Retina (tissue), 1 donor: ENCODE measurements around the gene ABCC12.
A peak's percentile ranks its signal among the peaks of the same experiment; 100 is the strongest.
"Not testable (repeated sequence)": the region's sequence is repeated elsewhere in the genome, so short reads cannot be mapped to it uniquely, and the experiment has no call there.

Experiments
- DNase-seq: peaks from one replicate; pipeline ENCODE4 v3.0.0-alpha.2; 2016

Gene ABCC12

DNA sequence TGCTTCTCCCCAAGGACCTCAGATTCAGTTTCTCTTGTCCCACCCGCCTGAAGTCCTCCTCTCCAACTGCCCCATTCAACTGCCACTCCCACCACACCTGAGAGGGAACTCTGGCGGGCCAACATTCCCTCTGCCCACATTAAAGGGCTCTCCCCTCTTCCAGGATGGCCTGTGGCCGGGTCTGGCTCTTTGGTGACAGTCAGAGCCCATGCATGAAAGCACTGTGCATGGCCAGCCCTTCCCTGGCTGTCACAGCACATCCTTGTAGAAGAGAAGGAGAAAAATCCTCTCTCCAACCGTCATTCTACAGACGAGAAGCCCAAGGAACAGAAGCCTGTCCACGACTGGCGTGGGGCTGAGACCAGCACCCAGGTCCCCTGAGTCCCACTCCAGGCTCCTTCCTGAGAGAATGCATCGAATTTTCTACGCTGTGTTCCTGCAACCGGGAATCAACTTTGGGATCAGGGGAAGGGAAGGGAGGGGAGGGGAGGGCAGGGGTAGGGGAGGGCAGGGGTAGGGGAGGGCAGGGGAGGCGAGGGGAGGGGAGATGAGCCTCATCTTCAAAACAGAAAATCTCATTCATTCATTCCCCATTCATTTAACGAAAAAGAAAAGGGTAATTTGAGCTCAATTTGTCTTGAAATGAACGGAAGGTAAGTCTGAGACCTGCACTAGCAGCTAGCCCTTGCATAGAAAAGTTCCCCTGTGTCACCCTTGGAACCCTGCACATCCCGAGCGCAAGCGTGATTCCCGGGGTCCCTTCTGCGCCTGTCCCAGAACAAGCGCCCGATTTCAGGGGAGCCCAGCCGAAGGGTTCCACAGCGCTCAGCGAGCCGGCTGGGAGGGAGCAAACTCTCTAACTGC lies at the start of gene ABCC12:
Gene ABCC12 (minus strand): TSS at position 68 of the 864 bp plus-strand sequence. CDS start 9,569 bp downstream, outside the sequence.
- no peak for DNase-seq

DNA sequence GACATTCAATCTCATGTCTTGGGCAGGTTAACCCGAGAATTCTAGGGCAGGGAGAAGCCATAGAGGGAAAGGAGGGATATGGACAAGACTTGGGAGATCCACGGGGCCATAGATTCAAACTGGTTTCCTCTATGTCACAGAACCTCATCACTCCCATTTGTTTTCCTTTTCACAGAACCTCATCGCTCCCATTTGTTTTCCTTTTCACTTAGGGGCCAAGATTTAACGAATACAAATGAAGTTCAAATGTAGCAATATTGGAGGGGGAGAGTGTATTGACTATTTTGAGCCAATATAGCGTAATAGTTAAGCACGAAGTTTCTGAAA lies 49.0 kb upstream of the ABCC12 start:
- DNase-seq: no peak

DNA sequence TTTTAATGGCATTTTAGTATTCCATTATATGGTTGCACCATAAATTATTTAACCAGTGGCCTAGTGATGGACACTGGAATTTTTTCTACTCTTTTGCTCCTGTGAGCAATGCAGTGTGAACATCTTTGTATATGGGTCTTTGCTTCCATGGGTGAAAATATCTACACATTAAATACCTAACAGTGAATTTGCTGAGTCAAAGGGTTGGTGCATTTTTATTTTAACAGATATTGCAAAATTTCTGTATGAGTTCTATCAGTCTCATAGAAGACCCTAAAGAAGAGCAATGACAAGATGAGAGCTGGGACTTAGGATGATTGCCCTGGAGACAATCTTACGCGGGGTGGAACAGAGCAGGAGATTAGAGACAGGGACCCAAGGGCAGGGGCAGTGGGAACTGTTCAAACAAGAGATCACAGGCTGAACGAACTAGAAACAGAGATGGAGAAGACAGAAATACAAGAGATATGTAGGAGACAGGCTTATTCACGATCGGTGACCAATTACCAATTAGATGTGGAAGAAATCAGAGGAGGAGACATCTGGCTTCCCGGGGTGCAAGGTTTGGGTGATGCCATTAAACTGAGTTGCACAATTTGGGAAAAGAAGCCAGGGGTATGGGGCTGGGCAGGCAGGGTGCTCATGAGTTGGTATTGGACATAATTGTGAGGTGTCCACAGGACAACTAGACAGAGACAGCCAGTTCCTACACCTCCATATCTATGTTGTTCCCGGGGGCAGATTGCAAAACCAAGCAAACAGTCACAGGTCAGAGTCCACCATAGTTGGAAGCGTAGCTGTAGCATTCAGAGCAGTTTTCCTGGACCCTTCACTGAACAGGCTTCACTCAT lies 48.4 kb upstream of the ABCC12 start:
- no peak for DNase-seq

- DNase-seq: no peak
Observed at GRCh38 chr16:48201515-48202201, 45.9 kb upstream of the ABCC12 start.

DNA sequence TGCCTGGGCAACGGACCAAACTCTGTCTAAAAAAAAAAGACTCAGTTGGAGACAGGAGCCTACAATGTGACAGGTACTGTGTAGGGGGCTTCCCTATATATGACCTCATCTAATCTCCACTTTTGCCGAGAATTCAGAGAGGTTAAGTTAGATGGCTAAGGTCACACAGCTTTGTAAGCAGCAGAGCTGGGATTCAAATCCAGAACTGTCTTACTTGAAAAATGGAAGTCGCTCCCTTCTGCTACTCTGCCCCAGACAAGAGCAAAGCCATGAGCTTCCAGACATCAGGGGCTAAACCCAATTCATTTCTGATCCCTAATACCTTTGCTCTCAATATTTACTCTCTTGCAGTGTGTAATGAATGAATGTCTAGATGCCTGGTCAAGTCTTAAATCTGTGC lies 41.5 kb upstream of the ABCC12 start:
- no peak for DNase-seq

- DNase-seq: no peak
Observed at GRCh38 chr16:48194828-48195556, 39.2 kb upstream of the ABCC12 start.

DNA sequence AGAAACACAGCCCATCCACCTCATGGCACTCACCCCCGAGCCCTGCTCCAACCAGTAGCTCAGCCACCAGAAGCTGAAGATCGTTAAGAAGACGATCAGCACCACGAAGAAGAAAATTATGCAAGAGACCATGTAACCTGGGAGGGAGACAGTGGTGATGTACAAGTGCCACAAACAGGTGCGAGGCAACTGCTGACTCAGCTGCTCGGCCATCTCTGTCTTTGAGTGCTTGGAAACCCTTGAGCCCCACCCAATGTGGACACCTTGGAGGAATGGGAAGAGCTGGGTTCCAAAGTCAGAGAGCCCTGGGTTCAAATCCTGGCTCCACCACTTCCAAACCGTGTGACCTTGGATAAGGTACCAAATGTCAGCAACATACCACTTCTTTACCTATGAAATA lies 38.1 kb upstream of the ABCC12 start:
- no peak for DNase-seq

DNA sequence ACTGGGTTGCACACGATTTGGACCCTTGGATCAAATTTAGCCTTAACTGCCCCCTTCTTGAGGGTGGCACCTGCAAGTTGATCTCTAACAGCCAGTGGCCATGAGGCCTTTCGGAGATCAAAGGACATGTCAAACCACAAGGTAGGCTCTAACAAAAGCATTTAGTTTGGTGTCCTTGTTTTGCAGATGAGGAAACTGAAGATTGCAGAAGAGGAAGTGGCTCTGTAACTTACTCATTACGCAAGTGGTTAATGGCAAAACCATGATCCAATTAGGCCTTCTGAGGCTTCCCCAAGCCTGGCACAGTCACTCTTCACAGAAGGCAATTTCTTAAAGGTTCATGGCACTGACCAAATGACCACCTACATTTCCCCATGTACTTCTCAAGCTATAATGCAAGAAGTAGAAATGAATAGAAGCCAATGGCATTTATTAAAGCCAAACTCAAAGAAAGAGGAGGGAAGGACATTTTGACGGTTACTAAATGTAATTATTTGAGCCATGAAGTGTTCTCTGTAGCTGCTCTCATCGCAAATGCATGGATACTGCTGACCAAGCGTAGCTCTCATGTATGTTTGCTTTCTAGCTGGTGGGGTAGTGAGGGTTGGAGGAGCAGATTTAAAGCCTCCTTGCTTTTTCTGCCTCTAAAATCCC lies 32.8 kb upstream of the ABCC12 start:
- no peak for DNase-seq

- DNase-seq: no peak
Observed at GRCh38 chr16:48187779-48188178, 32.0 kb upstream of the ABCC12 start.

GRCh38 chr16:48184681-48185080 lies 28.9 kb upstream of the ABCC12 start:
- no peak for DNase-seq

- no peak for DNase-seq
Observed at GRCh38 chr16:48182979-48183537, 27.3 kb upstream of the ABCC12 start.

DNA sequence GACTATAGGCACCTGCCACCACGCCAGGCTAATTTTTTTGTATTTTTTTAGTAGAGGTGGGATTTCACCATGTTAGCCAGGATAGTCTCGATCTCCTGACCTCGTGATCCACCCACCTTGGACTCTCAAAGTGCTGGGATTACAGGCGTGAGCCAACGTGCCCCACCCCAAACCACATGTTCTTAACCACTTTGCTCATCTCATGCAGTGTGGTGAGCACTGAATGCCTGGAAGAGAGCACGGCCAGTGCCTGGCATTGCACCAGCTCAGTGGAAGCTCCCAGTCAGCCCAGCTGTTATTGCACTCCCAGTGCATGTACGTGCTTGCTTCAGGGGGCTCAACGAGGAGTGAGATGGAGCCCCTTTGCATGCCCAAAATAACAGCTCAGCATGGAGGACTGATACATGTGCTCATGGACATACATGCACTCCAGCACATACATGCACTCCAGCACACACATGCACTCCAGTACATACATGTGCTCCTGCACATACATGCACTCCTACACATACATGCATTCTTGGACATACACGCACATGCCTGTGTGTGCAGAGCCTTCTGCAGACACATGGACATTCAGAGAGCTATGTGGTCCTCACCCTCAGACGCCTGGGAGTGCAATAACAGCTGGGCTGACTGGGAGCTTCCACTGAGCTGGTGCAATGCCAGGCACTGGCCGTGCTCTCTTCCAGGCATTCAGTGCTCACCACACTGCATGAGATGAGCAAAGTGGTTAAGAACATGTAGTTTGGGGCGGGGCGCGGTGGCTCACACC lies 26.1 kb upstream of the ABCC12 start:
- not testable (repeated sequence) for DNase-seq

DNA sequence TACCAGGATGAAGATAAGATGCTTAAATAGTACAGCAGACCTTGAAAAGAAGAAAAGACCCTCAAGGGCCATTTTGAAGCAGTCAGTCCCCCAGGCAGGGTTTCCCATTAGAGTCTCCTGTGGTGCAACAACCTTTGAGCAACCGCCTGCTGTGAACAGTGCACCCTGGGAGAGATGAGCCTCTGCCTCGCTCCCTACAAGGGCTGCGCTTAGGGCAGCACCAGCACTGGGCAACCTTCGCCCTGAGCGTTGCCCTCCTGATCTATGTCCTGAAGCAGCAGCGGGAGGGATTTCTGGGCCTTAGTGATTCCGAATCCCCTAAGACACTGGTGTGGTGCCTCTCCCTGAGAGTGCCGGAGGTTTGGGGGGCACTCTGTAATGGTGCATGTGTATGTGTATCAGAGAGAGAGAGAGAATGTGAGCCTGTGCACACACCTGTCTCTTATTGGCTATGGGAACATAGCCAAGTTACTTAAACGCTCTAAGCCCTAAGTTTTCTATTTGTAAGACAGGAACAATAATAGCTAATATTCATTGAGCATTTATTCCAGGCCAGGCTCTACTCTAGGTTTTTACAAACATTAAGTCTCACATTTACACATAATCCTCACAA lies 25.2 kb upstream of the ABCC12 start:
- DNase-seq: no peak

GRCh38 chr16:48176635-48177408 lies 21.0 kb upstream of the ABCC12 start:
- peak; percentile 16 for DNase-seq

- no peak for DNase-seq
Observed at GRCh38 chr16:48173889-48174288, 18.1 kb upstream of the ABCC12 start.

- DNase-seq: no peak
Observed at GRCh38 chr16:48172682-48173081, 16.9 kb upstream of the ABCC12 start.

- no peak for DNase-seq
Observed at GRCh38 chr16:48169896-48170295, 14.1 kb upstream of the ABCC12 start.

DNA sequence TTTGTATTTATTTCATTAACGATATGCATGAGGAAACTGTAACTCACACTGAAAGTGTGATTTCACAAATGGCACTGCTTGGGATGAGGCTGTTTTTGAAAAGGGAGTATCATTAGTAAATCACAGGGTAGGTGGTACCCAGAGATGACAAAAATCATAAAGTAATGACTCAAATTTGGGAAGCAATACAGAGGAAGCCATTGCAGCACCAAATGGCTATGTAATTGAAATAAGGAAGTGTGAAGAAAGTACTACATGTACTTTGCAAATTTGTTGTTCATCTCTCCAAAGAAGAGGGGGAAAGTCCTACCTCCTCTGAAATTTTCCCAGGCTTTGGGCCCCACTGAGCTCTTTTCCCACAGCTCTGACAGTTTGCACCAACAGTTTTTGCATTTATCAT lies 12.3 kb upstream of the ABCC12 start:
- no peak for DNase-seq

- not testable (repeated sequence) for DNase-seq
Observed at GRCh38 chr16:48166617-48167016, 10.8 kb upstream of the ABCC12 start.
